IMR-90 (cell line): ENCODE data around the gene FMNL3.

Experiments used
- MAFK ChIP-seq: IDR thresholded peaks from 2 replicates; pipeline ENCODE4 v1.6.1; 2012; ENCODE audit warnings: low read depth, low read length, improper control_type of control experiment
- SMC3 ChIP-seq: fragments of 150-350 bp; IDR thresholded peaks from 2 replicates; pipeline ENCODE4 v1.6.1; 2016; ENCODE audit warnings: low read depth, mild to moderate bottlenecking, antibody characterized with exemption, low read length, moderate library complexity
- TF ChIP-seq, protein P1 (sequence below): conservative IDR thresholded peaks from 2 replicates; pipeline ENCODE4 v1.5.1; 2012; ENCODE audit warnings: mild to moderate bottlenecking, low read depth, low read length, improper control_type of control experiment

DNA sequence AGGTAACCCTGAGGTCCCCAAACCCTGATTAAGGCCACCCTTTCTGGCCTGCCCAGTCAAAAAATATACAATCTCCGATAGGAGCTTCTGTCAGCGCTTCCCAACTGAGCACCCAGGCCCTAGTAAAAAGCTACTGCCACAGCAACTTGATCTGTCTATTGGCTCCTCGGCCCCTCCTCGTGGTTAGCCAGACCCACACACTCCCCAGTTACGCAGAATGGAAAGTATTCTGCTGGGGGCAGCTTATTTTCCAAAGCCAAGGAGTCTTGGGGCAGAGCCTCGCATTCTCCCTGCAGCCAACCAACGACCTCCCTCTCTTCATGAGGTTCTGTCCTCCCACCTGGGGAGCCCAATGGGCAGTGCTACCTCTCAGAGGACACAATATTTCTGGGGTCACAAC lies 32.1 kb downstream of the FMNL3 start:
- TF ChIP-seq SMC3 (no peak), MAFK (no peak)
- TF ChIP-seq, protein P1, sequence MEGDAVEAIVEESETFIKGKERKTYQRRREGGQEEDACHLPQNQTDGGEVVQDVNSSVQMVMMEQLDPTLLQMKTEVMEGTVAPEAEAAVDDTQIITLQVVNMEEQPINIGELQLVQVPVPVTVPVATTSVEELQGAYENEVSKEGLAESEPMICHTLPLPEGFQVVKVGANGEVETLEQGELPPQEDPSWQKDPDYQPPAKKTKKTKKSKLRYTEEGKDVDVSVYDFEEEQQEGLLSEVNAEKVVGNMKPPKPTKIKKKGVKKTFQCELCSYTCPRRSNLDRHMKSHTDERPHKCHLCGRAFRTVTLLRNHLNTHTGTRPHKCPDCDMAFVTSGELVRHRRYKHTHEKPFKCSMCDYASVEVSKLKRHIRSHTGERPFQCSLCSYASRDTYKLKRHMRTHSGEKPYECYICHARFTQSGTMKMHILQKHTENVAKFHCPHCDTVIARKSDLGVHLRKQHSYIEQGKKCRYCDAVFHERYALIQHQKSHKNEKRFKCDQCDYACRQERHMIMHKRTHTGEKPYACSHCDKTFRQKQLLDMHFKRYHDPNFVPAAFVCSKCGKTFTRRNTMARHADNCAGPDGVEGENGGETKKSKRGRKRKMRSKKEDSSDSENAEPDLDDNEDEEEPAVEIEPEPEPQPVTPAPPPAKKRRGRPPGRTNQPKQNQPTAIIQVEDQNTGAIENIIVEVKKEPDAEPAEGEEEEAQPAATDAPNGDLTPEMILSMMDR: no peak
